IPS-NIHi7 (cell line): ENCODE measurements around the gene DCTN2.
"Not testable (repeated sequence)": the region's sequence is repeated elsewhere in the genome, so short reads cannot be mapped to it uniquely, and the experiment has no call there.

Experiments used
- DNase-seq: peaks from one replicate; pipeline ENCODE4 v3.0.0; 2012; ENCODE audit warnings: mixed read lengths; ENCODE audit errors: extremely low spot score

The DCTN2 gene

GRCh38 chr12:57528176-57528575 is 18.8 kb downstream of the DCTN2 start:
- DNase-seq = no peak

GRCh38 chr12:57527184-57527583 is 19.8 kb downstream of the DCTN2 start:
- DNase-seq = no peak

- no peak for DNase-seq
Observed at GRCh38 chr12:57526477-57527126, 20.4 kb downstream of the DCTN2 start.

- DNase-seq = no peak
Observed at GRCh38 chr12:57525615-57526383, 21.2 kb downstream of the DCTN2 start.

- DNase-seq = no peak
Observed at GRCh38 chr12:57524814-57525614, 22.0 kb downstream of the DCTN2 start.

GRCh38 chr12:57523706-57524614 is 23.0 kb downstream of the DCTN2 start:
- no peak for DNase-seq

GRCh38 chr12:57522887-57523705 is 23.9 kb downstream of the DCTN2 start:
- peak; percentile 85 for DNase-seq

- DNase-seq = peak; percentile 94
Observed at GRCh38 chr12:57522011-57522886, 24.7 kb downstream of the DCTN2 start, which contains the start of gene MBD6. Gene MBD6 (plus strand): TSS chr12:57522824. CDS start chr12:57524304, 1,480 bp downstream.

GRCh38 chr12:57521525-57522010 is 25.4 kb downstream of the DCTN2 start:
- DNase-seq = no peak

GRCh38 chr12:57520053-57520818 is 26.8 kb downstream of the DCTN2 start, which contains the start of gene DDIT3:
Gene DDIT3 (minus strand): TSS chr12:57520514. CDS start chr12:57517406, 3,108 bp downstream.
- DNase-seq = peak; percentile 95

GRCh38 chr12:57519796-57520052 is 27.3 kb downstream of the DCTN2 start:
- peak; percentile 57 for DNase-seq

- DNase-seq = peak; percentile 28
Observed at GRCh38 chr12:57518920-57519795, 27.8 kb downstream of the DCTN2 start.

GRCh38 chr12:57518176-57518919 is 28.6 kb downstream of the DCTN2 start:
- no peak for DNase-seq

- not testable (repeated sequence) for DNase-seq
Observed at GRCh38 chr12:57517718-57518117, 29.3 kb downstream of the DCTN2 start.

- DNase-seq = no peak
Observed at GRCh38 chr12:57517187-57517586, 29.8 kb downstream of the DCTN2 start.

GRCh38 chr12:57516617-57517153 is 30.3 kb downstream of the DCTN2 start:
- DNase-seq = no peak
